ENCODE results near the gene RIPK1. TPM values are rescaled to one million over a fixed set of nuclear protein-coding genes. Genes with fewer than 3 reads are reported as not detected.

RIPK1 gene
- total and polyA plus RNA-seq, 4 donors: 12.1 to 24.1 (median 19.7) TPM

GRCh38 chr6:3142536-3142935 lies 74.2 kb downstream of the RIPK1 start:
- DNase-seq (no peak), ATAC-seq (ENCODE audit: insufficient read depth, low FRiP score) (no peak)
- Histone ChIP-seq H3K27me3 (ENCODE audit: control insufficient read depth in 3 of 3, insufficient read depth in 3 of 3, low read length in 2 of 3) (no peaks in the 10 kb centered on the region), H3K4me1 (ENCODE audit: control insufficient read depth in 5 of 5, insufficient read depth in 5 of 5, low read length in 5 of 5) (no peaks in the 10 kb centered on the region), H3K36me3 (ENCODE audit: control insufficient read depth in 4 of 4, insufficient read depth in 4 of 4, low read length in 4 of 4) (peaks cover 0 to 29% (median 14%) of the 10 kb centered on the region in 4 donors), H3K4me3 (no peak overlapping the region), H3K27ac (ENCODE audit: low read depth in 1 of 2, low read length in 1 of 2) (no peak overlapping the region), H3K9me3 (ENCODE audit: control insufficient read depth in 4 of 4, insufficient read depth in 3 of 4, low read length in 3 of 4) (peaks cover 0 to 3% (median 0%) of the 10 kb centered on the region in 4 donors), H3K9ac (ENCODE audit: insufficient read depth in 1 of 2, low read length in 2 of 2) (no peak overlapping the region)
- no peak for TF ChIP-seq CTCF (IDR thresholded peaks at IDR 0.05; ENCODE audit: control extremely low read depth, extremely low read depth)

- DNase-seq (no peak), ATAC-seq (ENCODE audit: insufficient read depth, low FRiP score) (no peak)
- no peak overlapping the region for H3K4me3 ChIP-seq
- no peaks in the 10 kb centered on the region for H3K4me1 ChIP-seq (ENCODE audit: control insufficient read depth in 5 of 5, insufficient read depth in 5 of 5, low read length in 5 of 5)
- peaks cover 0 to 5% (median 0%) of the 10 kb centered on the region in 4 donors for H3K9me3 ChIP-seq (ENCODE audit: control insufficient read depth in 4 of 4, insufficient read depth in 3 of 4, low read length in 3 of 4)
- WGBS, 2 donors: 83 to 88% methylated on average over 6 of the region's 6 CpGs
- no peaks in the 10 kb centered on the region for H3K27me3 ChIP-seq (ENCODE audit: control insufficient read depth in 3 of 3, insufficient read depth in 3 of 3, low read length in 2 of 3)
- H3K9ac ChIP-seq (ENCODE audit: insufficient read depth in 1 of 2, low read length in 2 of 2): no peak overlapping the region
- H3K27ac ChIP-seq (ENCODE audit: low read depth in 1 of 2, low read length in 1 of 2): no peak overlapping the region
- TF ChIP-seq CTCF (IDR thresholded peaks at IDR 0.05; ENCODE audit: control extremely low read depth, extremely low read depth): no peak
- peaks cover 0 to 35% (median 18%) of the 10 kb centered on the region in 4 donors for H3K36me3 ChIP-seq (ENCODE audit: control insufficient read depth in 4 of 4, insufficient read depth in 4 of 4, low read length in 4 of 4)
These were observed 74.9 kb downstream of the RIPK1 start for GRCh38 chr6:3143158-3143557.

- H3K36me3 ChIP-seq (ENCODE audit: control insufficient read depth in 4 of 4, insufficient read depth in 4 of 4, low read length in 4 of 4): peaks cover 0 to 27% (median 14%) of the 10 kb centered on the region in 4 donors
- no peak overlapping the region for H3K9ac ChIP-seq (ENCODE audit: insufficient read depth in 1 of 2, low read length in 2 of 2)
- 84 to 89% methylated on average over 8 of the region's 8 CpGs for WGBS, 2 donors
- H3K27ac ChIP-seq (ENCODE audit: low read depth in 1 of 2, low read length in 1 of 2): no peak overlapping the region
- ATAC-seq (ENCODE audit: insufficient read depth, low FRiP score): no peak
- H3K27me3 ChIP-seq (ENCODE audit: control insufficient read depth in 3 of 3, insufficient read depth in 3 of 3, low read length in 2 of 3): no peaks in the 10 kb centered on the region
- peaks cover 0 to 6% (median 0%) of the 10 kb centered on the region in 4 donors for H3K9me3 ChIP-seq (ENCODE audit: control insufficient read depth in 4 of 4, insufficient read depth in 3 of 4, low read length in 3 of 4)
- no peaks in the 10 kb centered on the region for H3K4me1 ChIP-seq (ENCODE audit: control insufficient read depth in 5 of 5, insufficient read depth in 5 of 5, low read length in 5 of 5)
- no peak for TF ChIP-seq CTCF (IDR thresholded peaks at IDR 0.05; ENCODE audit: control extremely low read depth, extremely low read depth)
- DNase-seq: no peak
- H3K4me3 ChIP-seq: no peak overlapping the region
These were observed 76.3 kb downstream of the RIPK1 start for GRCh38 chr6:3144571-3144970.

Measured in lung (tissue), 12 donors.